NCI-H69 (cell line): Measurements from ENCODE around the gene ACAP3.

ENCODE experiments used
- DNase-seq: peaks from one replicate; lab custom pipeline; 2025; lab: John Stamatoyannopoulos, UW

ACAP3 gene

DNA sequence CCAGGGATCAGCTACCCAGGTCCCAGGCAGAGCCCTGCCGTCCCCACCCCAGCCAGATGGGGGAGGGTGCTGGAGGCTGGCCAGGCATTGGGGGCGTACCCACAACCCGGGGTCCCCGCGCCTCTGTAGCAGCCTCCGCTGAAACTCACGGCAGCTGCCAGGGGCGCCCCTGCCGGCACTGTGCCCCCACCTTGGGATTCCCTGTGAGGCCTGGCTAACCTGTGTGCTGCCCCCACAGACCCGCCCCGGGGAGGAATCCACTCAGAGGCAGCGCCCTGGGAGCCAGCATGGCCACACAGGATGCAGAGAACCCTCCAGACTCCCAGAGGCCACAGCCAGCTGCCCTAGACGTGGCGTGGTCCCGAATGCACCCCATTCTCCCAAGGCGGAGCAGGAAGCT, 37.7 kb upstream of the ACAP3 start:
- no peak for DNase-seq

DNA sequence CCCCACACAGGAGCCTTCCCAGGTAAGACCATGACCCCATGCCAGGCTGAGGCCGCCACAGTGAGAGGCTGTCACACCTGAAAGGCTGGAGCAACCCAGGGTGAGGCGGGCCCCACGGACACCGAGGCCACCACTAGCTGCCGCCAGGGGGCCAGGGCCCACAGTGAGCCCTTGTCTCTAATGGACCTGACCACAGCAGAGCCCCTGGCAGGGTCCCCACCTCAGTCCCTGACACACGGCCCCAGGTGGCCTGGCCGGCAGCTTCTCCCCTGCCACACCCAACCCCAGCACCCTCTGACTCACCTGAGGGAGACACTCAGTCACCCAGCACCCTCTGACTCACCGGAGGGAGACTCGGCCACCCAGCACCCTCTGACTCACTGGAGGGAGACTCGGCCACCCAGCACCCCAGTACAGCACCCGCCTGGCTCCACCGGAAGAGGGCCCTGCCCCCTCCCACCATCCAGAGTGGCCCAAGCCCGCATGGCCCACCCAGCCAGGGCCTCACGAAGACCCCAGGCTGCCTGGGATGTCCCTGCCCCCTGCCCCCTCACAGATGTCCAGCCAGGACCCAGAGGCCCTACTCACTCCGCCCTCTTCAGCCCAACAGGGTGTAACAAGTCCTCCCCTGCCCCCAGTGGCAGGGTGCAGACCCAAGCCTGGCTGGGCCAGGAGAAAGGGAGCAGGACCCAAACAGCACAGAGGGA, 37.1 kb upstream of the ACAP3 start:
- DNase-seq: no peak

DNA sequence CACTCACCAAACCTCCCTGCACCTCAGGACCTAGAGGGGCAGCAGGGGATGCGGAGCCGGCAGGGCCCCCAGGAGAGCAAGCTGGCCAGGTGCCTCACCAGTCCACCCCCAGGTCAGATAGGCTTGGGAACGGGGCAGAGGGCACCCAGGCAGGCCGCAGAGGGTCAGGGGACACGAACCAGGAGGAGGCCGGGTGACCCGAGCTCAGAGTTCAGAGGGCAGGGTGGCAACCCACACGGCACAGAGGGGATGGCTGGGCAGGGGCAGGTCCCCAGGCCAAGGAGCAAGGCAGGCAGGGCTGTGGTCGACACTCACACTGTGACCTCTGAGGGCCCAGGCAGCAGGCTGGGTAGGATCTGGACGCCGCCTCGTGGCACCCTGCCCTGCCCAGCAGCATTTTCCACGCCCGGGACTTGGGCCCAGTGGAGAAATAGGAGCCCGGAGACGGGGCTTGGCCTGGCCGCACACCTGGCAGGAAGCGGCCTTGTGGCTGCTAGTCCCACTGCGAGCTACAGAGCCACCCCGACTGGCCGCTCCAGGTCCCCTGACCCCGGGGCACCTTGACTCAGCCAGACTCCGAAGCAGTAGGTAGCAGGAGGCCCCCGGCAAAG, 36.2 kb upstream of the ACAP3 start:
- no peak for DNase-seq

DNA sequence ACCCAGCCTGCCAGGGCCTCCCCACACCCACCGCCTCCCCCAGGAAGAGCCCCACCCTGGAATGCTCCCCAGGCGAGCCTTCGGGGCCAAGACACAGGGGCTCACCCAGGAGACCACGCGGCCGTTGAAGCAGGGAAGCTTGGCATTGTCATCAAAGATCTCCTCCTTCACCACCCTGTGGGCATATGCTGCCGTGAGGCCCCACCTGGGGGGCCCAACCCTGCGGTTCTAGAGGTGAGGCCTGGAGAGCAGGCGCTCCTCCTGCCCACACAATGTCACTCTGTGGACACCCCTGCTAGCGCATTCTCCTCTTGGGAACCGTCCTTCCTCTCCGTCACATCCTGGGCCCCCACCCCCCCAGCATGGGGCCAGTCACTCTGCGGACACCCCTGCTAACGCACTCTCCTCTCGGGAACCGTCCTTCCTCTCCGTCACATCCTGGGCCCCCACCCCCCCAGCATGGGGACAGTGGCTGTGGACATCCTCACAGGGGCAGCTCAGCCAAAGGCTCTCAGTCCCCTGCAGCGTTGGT, 34.9 kb upstream of the ACAP3 start:
- no peak for DNase-seq

DNA sequence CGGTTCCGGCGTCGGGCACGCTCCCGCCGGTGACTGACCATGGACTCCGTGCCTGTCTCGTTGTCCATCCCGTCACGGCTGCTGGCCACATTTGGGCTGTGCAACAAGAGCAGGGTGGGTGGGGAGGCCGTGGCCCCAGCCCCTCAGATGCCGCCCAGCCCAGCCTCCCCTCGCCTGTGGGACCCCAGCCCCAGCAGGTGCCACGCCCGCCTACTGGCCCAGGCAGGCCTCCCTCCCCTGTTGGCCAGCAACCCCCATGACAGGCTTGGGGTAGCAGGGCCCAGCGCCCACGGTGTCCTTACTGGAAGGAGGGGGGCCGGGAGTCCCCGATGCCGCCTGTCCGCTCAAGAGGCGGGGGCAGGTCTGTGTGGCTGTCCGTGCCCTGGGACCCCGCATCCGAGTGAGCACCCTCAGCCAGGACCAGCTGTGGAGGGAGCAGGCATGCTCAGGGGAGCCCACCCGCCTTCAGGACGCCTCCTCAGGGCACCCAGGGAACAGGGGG, 34.4 kb upstream of the ACAP3 start:
- DNase-seq: no peak

DNA sequence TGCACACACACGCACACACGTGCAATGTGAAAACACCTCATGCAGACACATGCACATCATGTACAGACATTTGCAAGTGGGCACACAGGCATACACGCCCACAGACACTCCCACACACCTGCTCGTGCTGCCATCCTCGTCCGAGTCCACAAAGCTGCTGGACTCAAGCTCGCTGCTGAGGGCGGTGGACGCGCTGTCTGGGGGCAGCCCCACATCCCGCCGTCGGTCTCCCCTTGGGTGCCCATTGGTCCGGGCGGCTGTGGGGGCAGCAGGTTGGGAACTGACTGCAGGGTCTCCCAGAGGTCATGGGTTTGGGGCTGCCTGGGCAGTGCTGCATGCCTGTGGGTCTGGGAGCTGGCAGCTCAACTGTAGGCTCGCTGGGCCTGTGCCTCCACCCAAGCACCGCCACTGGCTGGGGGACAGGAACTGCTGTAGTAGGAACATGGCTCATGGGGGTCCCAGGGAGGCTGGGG, 33.9 kb upstream of the ACAP3 start:
- DNase-seq: no peak

DNA sequence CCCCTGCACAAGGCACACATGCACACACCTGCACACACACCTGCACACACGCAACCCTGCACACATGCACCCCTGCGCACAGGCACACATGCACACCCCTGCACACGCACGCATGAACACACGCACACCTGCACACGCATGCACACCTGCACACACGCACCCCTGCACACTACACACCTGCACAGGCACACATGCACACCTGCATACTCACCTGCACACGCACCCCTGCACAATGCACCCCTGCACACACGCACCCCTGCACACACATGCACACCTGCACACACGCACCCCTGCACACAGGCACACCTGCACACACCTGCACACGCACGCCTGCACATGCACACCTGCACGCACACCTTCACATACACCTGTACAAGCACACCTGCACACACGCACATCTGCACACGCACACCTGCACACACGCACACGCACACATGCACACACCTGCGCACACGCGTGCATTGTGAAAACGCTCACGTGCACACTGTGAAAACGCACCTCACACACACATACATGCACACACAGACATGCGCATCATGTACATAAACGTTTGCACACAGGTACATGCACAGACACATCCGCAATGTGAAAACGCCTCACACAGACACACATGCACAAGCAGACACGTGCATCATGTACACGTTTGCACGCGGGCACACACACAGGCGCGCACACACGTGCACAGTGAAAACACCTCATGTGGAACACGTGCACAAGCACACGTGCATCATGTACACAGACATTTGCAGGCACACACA, 33.2 kb upstream of the ACAP3 start:
- DNase-seq: no peak

DNA sequence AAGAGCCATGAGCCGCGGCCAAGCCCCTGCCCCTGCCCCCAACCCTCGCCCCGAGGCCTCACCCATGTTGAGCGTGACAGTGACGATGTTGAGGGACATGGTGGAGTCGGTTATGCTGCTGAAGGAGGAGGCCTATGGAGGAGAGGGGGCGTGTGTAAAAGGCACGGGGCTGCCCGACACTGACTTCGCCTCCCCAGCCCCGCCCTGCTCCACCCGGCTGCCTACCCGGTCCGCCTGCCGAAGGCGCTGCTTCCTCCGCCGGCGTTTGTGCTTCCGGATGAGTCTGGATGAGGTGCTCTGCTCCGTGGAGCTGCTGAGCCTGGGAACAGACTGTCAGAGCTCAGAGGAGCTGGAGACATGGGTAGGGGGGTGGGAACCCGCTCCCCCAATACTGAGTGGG, 32.5 kb upstream of the ACAP3 start:
- DNase-seq: no peak

DNA sequence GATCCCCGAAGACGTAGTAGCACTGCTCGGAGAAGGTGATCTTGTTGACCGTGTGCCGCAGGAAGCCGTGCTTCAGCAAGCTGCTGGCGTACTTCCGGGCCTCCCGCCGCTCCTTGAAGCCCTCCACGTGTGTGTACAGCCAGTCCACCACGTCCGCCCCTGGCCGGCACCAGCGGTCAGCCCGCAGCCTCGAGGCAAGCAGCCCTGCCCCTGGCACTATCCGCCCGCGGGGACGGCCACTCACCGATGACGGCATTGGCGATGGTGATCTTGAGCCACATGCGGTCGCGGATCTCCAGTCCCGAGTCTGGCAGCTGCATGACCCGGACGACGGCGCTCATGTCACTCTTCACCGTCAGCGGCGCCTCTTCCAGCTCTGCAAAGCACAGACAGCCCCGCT, 30.5 kb upstream of the ACAP3 start:
- no peak for DNase-seq

DNA sequence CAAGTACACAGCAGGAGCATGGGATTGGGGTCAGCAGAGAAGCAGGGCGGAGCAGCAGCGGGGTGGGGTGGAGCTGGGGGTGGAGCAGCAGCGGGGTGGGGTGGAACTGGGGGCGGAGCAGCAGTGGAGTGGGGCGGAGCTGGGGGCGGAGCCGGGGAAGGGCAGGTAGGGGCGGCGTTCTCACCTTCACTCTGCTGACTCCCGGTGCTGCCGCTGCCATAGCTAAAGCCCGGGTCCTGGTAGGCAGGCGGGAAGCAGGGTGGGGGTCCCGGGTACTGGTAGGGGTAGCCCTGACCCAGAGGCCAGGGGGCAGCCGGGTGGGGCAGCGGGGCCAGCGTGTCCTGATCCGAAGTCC, 30.0 kb upstream of the ACAP3 start:
- DNase-seq: peak; percentile 7

DNA sequence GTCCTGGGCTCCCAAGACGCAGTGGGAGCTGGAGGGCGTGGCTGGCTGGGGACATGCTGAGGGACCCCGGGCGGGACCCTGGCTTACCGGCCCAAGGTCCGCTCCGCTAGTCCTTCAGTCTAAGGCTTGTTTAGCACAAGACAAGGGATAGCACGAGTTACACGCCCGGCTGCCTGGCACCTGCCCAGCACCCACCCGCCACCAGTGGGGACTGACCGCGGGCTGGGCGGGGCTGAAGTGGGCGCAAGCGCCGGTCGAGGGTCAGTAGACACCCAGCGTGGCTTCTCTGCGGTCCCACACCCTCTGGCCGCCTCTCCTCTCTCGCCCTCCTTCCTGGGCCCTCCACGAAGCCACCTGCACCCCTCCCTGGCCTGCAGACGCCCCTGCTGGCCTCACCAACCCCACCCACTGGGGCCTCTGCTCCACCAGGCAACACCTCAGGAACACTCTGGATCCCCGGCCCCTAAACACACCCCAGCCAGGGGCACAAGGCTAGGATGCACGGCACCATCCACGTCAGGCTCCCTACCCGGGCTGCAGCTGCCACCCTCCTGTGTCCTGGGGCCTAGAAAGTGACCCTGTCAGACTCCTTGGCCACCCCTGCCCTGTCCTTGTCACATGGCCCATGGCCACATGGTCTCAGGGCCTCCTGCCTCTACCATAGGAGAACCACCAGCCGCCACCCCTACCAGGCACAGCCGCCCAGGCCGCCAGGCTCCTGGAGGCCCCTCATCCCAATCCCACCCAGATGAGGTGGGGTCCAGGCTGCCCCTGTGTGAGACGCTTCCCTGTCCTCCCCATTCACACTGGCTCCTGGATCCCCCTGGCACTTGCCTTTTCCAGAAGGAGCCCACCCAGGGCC, 29.4 kb upstream of the ACAP3 start:
- no peak for DNase-seq

DNA sequence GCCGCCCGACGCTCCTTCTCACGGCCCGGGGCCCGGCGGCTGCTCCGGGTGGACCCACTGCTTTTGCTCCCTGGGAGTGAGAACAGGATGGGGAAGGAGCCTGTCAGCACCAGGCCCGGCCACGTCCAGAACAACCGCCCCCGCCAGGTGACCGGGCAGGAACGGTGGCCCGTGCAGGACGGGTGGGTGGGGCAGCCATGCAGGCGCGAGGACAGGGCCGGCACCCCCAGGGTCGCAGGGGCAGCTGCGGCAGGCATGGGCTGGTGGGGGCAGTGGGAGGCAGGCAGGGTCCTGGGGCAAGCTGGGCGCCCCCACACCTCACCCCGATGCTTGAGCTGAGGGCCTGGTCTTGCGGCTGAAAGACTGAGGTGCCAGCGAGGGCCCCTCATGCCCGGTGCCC, 28.7 kb upstream of the ACAP3 start:
- no peak for DNase-seq

DNA sequence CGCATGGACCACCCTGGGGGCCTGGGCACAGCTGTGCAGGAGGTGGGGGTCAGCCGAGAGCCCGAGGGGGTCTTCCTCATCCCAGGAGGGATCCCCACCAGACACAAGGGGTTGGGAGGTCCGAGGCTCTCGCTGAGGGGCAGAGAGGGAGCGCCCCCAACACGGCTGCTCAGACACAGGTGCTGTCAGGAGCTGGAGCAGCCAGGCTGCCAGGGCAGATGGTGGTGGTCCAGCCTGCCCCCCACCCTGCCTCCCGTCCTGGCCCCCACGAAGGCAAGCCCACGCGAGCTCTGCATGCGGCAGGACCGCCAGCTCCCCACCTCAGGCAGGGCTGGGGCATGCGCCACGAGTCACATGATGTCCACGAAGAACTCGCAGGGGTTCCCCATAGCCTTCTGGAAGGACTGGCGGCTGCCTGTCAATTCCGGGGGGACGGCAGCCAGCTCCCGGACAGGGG, 28.1 kb upstream of the ACAP3 start:
- DNase-seq: no peak

DNA sequence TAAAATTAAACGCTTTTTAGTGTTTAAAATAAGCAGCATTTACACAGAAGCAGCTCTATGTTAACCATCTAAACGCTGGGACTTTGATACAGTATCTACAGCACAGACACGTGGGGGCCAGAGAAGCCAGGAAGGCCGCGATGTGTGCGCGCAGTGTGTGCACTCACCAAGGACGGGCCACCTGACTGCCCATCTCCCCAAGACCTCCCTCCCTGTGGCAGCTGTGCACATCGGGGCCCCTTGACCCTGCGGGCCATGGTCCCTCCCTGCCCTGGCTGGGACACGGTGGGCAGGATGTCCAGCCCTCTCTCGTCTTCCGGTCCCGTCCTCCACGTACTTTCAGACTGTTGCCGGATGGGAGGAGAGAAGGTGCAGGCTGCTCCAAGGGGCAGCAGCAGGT, 27.6 kb upstream of the ACAP3 start:
- DNase-seq: no peak

DNA sequence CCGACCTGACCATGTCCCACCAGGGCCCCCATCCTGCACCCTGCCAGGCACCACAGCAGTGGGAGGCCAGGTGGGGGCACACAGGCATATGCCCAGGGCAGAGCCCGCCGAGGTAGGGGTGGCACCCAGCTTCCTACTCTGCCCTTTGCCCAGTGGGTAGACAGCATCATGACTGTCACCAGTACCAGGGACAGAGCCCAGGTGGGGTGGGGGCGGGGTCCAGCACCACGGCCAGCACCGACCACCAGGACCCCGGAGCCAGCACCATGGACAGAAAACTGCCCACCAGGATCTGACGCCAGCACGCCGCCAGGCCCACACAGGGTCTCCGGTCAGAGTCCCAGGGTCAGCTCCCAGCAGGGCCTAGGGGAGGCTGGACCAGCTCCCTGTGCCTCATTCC, 27.1 kb upstream of the ACAP3 start:
- DNase-seq: no peak

DNA sequence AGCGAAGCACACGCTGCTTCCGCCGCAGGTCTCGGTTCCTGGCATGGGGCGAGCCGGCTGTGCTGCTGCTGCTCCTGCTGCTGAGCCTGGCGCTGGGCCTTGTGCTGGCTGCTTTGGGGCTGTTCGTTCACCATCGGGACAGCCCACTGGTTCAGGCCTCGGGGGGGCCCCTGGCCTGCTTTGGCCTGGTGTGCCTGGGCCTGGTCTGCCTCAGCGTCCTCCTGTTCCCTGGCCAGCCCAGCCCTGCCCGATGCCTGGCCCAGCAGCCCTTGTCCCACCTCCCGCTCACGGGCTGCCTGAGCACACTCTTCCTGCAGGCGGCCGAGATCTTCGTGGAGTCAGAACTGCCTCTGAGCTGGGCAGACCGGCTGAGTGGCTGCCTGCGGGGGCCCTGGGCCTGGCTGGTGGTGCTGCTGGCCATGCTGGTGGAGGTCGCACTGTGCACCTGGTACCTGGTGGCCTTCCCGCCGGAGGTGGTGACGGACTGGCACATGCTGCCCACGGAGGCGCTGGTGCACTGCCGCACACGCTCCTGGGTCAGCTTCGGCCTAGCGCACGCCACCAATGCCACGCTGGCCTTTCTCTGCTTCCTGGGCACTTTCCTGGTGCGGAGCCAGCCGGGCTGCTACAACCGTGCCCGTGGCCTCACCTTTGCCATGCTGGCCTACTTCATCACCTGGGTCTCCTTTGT, 26.0 kb upstream of the ACAP3 start:
- DNase-seq: no peak

DNA sequence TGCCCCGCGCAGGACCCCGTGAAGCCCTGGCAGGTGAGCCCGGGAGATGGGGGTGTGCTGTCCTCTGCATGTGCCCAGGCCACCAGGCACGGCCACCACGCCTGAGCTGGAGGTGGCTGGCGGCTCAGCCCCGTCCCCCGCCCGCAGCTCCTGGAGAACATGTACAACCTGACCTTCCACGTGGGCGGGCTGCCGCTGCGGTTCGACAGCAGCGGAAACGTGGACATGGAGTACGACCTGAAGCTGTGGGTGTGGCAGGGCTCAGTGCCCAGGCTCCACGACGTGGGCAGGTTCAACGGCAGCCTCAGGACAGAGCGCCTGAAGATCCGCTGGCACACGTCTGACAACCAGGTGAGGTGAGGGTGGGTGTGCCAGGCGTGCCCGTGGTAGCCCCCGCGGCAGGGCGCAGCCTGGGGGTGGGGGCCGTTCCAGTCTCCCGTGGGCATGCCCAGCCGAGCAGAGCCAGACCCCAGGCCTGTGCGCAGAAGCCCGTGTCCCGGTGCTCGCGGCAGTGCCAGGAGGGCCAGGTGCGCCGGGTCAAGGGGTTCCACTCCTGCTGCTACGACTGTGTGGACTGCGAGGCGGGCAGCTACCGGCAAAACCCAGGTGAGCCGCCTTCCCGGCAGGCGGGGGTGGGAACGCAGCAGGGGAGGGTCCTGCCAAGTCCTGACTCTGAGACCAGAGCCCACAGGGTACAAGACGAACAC, 25.2 kb upstream of the ACAP3 start:
- peak; percentile 20 for DNase-seq

DNA sequence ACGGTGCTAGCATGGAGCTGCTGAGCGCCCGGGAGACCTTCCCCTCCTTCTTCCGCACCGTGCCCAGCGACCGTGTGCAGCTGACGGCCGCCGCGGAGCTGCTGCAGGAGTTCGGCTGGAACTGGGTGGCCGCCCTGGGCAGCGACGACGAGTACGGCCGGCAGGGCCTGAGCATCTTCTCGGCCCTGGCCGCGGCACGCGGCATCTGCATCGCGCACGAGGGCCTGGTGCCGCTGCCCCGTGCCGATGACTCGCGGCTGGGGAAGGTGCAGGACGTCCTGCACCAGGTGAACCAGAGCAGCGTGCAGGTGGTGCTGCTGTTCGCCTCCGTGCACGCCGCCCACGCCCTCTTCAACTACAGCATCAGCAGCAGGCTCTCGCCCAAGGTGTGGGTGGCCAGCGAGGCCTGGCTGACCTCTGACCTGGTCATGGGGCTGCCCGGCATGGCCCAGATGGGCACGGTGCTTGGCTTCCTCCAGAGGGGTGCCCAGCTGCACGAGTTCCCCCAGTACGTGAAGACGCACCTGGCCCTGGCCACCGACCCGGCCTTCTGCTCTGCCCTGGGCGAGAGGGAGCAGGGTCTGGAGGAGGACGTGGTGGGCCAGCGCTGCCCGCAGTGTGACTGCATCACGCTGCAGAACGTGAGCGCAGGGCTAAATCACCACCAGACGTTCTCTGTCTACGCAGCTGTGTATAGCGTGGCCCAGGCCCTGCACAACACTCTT, 24.5 kb upstream of the ACAP3 start:
- no peak for DNase-seq

DNA sequence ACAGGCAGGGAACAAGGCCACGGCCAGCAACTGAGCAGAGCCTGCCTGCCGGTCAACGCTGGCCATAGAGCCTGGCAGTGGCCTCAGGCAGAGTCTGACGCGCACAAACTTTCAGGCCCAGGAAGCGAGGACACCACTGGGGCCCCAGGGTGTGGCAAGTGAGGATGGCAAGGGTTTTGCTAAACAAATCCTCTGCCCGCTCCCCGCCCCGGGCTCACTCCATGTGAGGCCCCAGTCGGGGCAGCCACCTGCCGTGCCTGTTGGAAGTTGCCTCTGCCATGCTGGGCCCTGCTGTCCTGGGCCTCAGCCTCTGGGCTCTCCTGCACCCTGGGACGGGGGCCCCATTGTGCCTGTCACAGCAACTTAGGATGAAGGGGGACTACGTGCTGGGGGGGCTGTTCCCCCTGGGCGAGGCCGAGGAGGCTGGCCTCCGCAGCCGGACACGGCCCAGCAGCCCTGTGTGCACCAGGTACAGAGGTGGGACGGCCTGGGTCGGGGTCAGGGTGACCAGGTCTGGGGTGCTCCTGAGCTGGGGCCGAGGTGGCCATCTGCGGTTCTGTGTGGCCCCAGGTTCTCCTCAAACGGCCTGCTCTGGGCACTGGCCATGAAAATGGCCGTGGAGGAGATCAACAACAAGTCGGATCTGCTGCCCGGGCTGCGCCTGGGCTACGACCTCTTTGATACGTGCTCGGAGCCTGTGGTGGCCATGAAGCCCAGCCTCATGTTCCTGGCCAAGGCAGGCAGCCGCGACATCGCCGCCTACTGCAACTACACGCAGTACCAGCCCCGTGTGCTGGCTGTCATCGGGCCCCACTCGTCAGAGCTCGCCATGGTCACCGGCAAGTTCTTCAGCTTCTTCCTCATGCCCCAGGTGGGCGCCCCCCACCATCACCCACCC, 23.6 kb upstream of the ACAP3 start, which contains the start of gene TAS1R3:
TAS1R3 (plus strand) TSS at position 213 of the 898 bp plus-strand sequence; CDS start at position 279, 66 bp downstream.
- DNase-seq: no peak
